Left lobe of liver (tissue), 2 donors: ENCODE results near the gene SYNPO2. TPM values are rescaled to one million over a fixed set of nuclear protein-coding genes. Genes with fewer than 3 reads are reported as not detected.

Experiments
- ATAC-seq: fragments of 200-7000 bp; cut with Tn5 transposase; one replicate; pipeline ENCODE4 v1.9.1; 2020; ENCODE audit warnings: mild to moderate bottlenecking, moderate library complexity
- DNase-seq: peaks from one replicate; pipeline ENCODE4 v3.0.0-alpha.2; 2020; ENCODE audit warnings: low spot score
- total RNA-seq: library from RNA; stranded (reverse); gene quantifications from one replicate; pipeline ENCODE4 v1.2.1, GENCODE V29; 2021
- donor health status: DM: no; HTN: no; CAD: no; lungs with moderate emphysema.
- donor health status: DM: no; HTN: yes; CAD: no.

SYNPO2 gene
- total RNA-seq, 1 donor from 2014 or later = 3.6 TPM

DNA sequence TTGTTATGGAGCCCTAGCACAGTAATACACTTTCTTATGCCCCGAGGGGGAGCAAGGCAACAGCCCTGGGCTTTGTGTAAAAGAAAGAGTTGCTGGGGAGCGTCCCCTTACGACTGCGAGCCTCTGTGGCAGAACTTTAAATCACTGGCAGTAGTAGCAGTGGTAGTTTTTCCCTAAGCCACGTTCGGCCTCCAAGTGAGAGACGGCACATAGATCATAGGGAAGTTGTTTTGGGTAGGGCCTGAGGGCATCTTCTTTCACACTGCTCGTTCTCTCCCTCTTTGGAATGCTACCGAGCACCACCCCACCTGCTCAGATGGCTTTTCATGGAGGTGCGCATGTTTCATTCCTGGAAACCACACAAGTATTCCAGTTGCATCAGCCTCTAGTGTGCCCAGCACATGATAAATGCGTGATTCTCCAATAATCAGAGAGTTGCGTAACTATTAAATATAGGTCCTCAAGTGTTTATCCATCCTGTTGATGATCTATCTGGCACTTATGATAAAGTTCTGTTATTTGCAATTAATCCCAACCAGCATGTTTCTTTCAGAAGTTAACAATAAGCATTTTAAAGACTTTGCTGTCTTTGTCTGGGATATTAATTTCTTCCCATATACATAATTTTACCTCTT is 7.0 kb upstream of the SYNPO2 start:
- ATAC-seq = no peak
- no peak for DNase-seq

DNA sequence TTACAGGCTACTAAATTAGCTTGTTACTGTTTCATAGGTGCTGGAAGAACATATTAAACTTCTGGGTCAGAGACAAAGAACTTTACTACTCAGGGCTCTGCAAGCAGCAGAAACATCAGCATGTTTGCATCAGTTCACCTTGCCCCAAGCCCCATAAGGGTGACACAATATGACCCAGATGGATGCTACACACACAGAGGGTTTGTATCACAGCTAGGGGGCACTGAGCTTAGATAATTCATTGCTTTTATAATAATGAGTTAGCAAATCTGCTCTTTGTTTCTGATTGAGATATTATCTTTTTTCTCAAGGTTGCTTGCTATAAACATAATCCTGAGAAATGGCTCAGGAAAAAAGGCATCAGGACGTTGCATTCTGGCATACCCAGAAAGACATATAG is 4.8 kb upstream of the SYNPO2 start:
- DNase-seq = no peak

DNA sequence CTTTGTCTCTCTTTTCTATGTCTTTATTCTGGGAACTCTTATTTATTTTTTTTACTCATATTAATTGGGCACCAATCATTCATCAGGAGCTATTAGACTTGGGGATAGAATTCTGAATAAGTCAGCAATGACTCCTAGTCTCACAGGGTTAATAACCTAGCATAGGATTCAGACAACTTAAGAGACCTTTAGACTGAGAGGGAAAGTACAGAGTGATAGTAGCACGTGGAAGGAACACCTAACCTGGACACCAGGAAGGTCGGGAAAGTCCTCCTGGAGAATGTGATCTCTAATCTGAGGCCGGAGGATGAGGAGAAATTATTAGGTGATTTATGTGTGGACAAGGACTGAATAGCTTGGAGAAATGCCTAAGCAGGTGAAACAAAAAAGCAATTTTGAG is 3.9 kb upstream of the SYNPO2 start:
- peak; percentile 69 for ATAC-seq

More for the DNA sequence above, 4.8 kb upstream of the SYNPO2 start:
- ATAC-seq = no peak

DNA sequence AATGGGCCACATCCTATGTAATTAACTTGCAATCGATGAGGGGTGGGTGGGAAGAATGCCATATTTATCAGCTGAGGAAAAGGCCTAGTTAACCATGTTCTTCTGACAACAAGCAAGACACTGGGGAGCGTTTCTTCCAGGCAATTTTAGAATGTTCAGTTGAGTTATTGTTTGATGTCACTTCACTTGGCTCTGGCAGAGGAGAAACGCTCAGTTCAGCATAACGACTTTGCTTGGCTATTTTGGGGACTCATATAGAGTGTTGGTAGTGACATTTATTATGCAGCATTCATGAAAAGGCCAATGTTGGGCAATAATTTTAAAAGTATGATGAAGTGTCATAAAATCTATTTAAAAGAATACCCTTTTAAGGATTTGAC is 648 bp downstream of the SYNPO2 start:
- no peak for ATAC-seq
- no peak for DNase-seq

More for the DNA sequence above, 3.9 kb upstream of the SYNPO2 start:
- no peak for DNase-seq

DNA sequence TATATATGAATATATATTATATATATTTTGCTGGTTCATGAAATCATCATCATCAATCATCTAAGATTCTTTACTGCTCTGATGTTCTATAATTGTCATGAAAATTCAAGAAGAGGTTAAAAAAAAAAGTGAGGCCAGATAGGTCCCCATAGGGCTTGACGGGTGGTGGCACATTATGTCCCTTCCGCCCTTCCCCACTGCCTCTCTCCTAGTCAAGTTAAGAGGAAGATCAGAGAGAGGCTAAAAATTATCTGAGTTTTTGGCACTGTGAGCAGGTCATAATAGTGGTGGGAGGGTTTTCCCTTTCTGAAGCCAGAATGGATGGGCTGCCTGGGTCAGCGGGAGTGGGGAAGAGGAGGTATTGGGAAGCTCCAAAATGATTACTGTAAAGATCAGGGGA is 5.4 kb downstream of the SYNPO2 start:
- DNase-seq (no peak), ATAC-seq (no peak)

DNA sequence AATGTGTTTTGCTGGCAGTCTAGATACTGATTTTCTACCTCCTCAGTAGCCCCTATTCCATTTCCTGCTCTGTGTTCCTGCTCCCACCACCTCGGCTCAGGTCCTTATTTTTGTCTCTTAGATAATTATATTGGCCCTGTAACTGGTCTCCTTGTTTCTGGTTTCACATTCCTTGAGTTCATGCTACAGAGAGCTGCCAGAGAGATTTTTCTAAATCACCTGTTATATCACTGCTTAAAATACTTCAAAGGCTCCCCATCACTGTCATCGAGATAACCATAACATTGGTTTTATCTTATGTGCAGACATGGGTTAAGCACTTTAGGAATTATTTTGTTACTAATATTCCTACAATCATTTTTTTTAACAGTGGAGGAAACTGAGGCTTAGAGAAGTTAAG is 9.6 kb downstream of the SYNPO2 start:
- DNase-seq (no peak), ATAC-seq (no peak)

DNA sequence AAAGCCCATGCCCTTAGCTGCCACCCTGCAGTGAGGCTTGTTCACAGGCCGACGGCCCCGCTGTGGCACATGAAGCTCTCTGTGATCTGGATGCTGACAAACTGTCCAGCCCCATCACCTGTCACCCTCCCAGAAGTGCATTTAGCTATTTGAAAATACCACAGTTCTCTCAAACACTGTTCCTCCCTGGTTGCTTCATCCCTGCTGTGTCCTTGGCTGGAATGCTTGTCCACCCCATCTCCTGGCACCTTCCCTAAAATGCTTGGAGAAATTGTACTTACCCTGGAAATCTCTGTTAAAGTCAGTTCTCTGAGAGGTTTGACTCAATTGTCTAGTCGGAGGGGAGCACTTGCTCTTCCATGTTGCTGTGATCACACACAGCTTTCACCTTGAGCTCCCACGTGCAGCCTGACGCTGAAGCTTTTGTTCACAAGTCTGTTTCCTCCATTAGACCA is 10.1 kb downstream of the SYNPO2 start:
- ATAC-seq (no peak), DNase-seq (no peak)

DNA sequence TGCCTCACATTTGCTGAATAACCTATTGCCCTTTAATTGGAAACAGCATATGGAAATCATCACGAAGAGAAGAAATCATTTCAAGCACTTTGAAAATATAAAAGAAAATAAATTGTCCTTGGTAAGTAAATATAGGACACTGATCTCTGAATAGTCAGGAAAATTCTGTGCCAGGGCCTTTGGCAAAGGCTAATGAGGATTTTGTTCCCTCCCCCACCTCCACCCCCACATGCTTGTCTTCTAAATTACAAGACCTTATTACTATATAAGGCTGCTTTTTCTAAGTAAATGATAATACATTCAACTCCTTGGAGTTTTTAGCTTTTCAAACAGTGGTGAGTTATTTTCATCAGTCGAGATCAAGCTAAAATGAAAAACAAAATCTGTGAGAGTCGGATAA is 15.8 kb downstream of the SYNPO2 start:
- no peak for DNase-seq
- peak; percentile 75 for ATAC-seq

DNA sequence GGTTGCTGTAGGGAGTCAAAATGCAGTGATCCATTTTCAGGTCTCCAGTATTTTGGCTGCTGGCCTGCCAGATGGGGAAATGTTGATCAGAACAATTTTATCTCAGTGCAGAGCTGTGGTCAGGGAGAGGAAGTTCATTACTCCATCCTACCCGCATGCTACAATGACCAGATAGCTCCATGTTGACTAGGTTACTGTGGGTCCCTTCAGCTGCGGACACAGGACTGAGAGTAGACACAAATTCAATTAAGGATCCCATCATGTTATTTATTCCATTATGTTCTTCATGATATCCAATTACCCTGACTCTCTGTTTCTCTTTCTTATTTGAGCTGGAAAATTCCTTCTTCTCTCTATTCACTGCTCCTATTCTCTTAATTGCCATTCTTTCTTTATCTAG is 16.3 kb downstream of the SYNPO2 start:
- DNase-seq (no peak), ATAC-seq (peak; percentile 73)

DNA sequence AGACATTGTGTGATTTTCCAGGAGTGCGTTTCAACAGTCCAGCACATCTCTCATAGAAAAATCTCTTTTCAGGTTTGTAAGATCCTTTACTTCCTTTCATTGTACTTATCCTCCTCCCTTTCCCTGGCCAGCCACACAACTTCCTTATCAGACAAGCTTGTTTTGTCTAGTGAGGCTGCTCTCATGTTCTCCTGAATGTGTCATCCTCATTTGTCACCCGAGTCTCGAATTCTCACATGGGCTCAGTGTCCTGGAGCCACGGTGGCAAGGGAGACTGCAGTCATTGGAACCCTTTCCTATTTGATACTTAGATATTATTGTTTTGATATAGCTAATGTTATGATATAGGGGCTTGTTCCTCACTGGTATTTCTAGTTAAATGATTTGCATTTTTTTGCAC is 16.9 kb downstream of the SYNPO2 start:
- ATAC-seq (no peak), DNase-seq (no peak)

DNA sequence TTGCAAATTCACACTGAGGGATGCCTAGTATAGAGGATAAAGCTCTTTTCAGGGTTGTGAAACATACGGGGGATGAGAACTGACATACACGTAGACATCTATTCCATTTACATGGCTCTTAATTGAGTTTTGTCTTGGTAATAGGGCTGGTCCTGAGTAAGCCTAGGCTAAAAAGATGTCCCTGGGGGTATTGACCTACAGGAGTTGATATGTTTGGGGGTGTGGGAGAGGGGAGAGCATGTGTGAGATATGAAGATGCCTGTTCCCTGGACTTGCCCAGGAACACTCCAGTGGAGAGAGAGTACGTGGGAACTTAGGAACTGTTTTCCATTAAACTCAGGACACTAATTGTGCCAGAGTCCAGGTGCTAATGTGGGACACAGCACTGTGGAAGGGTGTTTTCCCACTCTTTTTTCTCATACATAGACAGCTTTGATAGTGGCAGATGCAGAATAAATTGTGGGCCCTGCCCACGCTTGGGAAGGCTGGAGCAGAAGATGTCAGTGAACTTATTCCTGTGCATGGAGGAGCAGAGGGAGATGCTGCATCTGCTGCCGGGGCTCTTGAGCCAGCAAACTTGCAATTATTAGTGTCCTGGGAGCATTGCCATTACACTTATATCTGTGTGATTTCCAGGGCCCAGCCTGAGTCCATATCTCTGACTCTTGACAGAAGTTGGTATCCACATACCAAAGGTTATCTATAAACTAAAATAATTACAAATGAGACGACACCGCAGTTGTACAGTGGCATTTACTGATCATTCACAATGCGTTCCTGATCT is 20.7 kb downstream of the SYNPO2 start:
- DNase-seq (no peak), ATAC-seq (no peak)

DNA sequence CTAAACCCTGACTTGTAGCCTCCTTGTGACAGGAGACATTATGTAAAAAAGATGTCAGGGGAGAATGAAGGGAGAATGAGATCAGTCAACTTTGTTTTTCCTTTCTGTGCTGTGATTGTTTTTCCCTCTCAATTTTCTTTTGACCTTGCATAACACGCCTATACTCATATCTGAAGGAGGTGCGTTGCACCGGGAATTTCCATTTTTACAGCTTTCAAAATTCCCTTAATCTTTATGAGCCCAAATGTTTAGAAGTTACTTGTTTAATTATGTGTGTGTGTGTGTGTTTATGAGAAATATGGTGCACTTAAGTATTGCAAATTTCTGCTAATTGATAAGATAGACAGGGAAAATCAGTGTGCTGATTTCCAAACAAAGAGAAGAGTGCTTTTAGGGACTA is 21.6 kb downstream of the SYNPO2 start:
- ATAC-seq (no peak), DNase-seq (no peak)

DNA sequence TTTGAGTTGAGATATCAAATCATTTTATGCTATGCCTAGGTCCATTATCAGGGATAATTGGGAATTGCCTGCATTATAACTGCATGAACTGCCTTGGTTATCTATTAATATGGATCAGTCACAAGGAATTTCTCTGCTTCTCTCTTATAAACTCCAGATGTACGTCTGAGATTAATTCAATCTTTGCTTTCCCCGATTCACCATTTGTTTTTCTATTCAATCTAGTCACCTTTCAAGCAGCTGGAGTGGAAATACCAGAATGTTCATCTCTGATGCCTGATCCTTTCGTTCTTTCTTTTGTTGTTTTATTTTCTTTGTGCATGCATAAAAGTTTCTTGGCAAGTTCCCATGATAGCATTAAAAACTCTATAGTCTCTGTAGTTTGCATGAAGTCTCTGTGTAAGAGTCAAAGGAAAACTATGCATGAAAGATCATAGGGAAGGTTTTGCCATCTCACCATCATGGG is 22.6 kb downstream of the SYNPO2 start:
- DNase-seq (no peak), ATAC-seq (no peak)

DNA sequence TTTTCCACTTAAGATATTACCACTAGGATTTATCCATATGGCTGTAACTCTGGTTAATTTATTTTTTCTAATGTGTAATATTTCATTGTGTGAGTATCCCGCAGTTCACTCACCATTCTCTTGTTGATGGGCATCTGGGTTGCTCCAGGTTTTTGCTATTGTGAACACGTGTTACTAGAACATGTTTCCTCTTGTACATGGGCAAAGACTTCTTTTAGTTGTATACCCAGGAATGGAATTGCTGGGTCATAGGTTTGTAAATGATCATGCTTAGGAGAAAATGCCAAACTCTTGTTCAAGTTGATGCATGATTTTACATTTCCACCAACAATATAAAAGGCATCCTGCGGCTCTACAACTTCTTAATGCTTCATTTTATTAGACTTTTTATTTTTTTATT is 26.8 kb downstream of the SYNPO2 start:
- DNase-seq (no peak), ATAC-seq (no peak)

DNA sequence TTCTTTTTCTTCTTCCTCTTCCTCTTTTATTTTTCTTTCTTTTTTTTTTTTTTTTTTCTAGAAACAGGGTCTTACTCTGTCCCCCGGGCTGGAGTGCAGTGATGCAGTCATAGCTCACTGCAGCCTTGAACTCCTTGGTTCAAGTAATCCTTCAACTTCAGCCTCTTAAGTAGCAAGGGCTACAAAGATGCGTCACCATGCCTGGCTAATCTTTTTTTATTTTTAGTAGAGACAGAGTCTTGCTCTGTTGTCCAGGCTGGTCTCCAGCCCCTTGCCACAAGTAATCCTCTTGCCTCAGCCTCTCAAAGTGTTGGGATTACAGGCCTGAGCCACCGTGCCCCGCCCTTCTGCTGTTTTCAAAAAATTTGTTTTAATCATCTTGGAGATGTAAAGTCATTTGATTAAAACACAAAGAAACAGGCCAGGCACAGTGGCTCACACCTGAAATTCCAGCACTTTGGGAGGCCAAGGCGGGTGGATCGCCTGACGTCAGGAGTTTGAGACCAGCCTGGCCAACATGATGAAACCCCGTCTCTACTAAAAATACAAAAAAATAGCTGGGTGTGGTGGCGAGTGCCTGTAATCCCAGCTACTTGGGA is 28.1 kb downstream of the SYNPO2 start:
- ATAC-seq = no peak

DNA sequence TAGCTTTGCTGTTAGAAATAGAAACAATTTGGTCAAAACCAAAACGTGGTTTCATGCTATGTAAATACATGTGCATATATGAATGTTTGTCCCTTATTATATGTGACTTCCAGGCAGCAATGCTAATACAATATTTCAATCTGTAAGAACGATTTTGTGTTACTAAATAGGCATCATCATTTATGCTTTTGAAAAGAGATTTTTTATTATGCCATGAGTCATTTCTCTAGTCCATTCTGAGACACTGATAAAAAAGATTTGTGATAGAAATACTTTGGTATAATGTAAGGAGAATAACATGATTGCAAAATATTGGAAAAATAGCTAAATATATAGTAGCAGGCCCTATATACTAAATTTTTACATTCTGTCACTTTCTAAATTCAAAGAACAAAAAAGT is 28.9 kb downstream of the SYNPO2 start:
- no peak for DNase-seq
- ATAC-seq = no peak

More for the DNA sequence above, 28.1 kb downstream of the SYNPO2 start:
- DNase-seq = no peak

DNA sequence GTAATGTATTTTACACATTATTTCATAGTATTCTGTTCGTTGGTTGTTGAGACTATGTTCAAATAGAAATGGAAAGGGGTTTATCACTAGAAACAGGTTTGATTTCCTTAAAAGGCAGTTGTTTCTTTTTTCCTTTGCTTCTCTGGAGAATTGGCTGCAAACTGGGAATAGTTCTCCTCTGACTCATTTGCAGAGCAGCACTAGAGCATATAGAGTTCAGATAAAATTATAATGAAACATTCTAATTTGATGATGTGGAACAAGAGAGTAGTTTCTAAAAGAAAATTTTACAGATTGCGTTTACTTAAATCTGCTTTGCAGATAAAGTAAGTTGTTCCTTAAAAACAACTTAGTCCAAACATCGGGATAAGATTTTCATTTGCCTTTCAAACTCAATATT is 29.7 kb downstream of the SYNPO2 start:
- ATAC-seq (no peak), DNase-seq (no peak)

DNA sequence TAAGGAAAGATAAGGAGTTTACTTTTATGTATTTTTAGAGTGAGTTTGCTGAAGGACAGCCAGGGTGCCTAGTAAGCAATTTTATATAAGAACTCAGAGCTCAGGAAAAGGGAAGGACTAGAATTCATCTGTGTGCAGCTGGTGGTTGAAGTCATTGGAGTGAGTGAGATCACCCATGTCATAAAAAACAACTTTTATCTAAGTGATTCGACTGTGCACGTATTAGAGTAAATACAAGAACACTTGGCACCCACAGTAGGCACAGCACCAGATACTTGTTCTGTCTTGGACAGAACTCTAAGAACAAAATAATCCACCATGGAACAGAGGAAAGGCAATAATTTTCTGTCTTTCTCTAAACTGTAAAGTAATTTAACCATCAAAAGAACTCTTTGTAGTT is 31.6 kb downstream of the SYNPO2 start:
- no peak for DNase-seq
- no peak for ATAC-seq

DNA sequence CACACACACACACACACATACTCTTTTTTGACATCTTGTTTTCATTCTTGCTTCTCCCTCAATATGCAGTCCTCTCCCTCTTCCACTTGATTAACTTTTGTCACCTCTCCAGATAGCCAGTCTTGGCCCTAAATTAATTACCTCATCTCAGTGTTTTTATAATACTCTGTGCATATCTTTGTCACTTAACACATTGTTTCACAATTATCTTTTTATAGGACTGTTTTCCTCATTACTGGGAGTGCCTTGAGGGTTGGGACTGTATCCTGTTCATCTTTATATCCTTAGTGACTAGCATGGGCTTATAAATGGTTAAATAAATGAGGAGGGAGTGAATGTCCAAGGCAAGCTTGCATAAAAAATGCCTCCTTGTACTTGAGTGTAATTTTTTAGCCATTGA is 33.1 kb downstream of the SYNPO2 start:
- ATAC-seq (no peak), DNase-seq (no peak)

DNA sequence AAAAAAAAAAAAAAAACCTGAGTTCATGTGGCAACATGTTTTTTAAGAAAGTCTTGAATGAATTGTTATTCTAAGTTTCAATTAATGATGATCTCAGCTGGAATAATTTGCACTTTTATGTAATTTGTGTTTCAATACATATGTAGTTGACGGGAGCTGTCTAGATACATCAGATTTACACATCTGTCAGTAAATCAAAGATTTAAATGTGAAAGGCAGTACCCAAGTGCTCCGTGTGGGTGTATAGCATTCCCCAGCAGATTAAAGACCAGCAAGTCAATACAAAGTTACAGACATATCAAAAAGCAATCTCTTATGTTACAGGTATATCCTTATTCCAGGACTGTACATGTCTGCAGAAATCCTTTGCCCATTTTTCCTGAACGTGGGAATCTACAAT is 35.2 kb downstream of the SYNPO2 start:
- ATAC-seq (no peak), DNase-seq (no peak)

DNA sequence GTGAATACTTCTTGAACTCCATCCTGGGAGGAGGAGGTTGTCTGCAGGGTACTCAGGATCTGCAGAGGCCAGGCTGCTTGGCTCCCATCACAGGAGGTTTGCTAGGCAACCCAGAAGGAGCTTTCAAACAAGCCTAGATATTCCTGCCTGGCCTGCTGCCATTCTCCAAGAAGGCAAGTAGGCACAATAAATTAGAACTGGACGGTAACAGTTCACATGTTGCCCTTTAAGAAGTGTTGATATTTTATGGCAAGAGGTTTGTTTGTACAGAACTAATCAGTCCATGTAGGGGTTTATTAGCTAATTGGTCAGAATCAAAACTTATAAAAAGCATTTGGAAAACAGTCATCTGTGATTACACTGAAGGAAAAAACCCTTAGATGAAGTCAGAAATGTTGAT is 39.3 kb downstream of the SYNPO2 start:
- ATAC-seq (no peak), DNase-seq (no peak)

DNA sequence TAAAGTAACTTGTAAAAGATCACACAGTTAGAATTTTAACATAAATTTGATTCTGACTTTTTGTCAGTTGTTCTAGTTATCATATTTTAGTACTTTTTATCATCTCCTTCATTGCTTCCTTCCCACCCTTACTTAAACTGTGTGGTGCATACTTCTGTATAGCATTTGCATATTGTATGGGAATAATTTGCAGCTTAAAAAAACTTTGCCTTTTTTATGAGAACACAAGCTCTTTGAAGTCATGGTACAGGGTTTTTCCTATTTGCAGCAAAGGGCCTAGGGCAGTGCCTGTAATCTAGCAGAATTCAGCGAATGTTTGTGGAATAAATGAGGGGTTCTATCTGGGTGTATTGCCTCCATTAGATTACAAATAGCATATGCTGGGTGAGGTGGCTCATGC is 41.6 kb downstream of the SYNPO2 start:
- DNase-seq (no peak), ATAC-seq (no peak)
